Measurements from ENCODE around the gene LMOD1. TPM values are rescaled to one million over a fixed set of nuclear protein-coding genes. Genes with fewer than 3 reads are reported as not detected.

The LMOD1 gene
- polyA plus RNA-seq, 1 experiment = 112 TPM

GRCh38 chr1:201918343-201918742 is 28.0 kb downstream of the LMOD1 start:
- DNase-seq (ENCODE audit: low read depth) = no peak
- no peaks in the 10 kb centered on the region for H3K36me3 ChIP-seq (ENCODE audit: control insufficient read depth, insufficient read depth, low read length)
- no peak for TF ChIP-seq CTCF (IDR thresholded peaks at IDR 0.05; ENCODE audit: insufficient read depth, low read depth, low read length)
- H3K4me3 ChIP-seq (ENCODE audit: low read depth, low read length) = no peak overlapping the region
- POLR2A ChIA-PET = no interaction called here
- no peaks in the 10 kb centered on the region for H3K27me3 ChIP-seq (ENCODE audit: control insufficient read depth, insufficient read depth, low read length)
- CTCF ChIA-PET = interaction anchor here (0.9 to 1.4 kb wide), 3 partner anchors 14 to 32 kb away, joined by 3 to 5 read pairs (median 5); no protein-coding TSS in a partner anchor

- ChIA-PET CTCF (interaction anchor here (0.9 to 2.1 kb wide), 5 partner anchors 13 to 55 kb away, joined by 3 to 11 read pairs (median 5); no protein-coding TSS in a partner anchor), POLR2A (interaction anchor here (0.6 to 1.2 kb wide), 3 partner anchors 13 to 49 kb away, joined by 3 read pairs; no protein-coding TSS in a partner anchor)
- no peaks in the 10 kb centered on the region for H3K36me3 ChIP-seq (ENCODE audit: control insufficient read depth, insufficient read depth, low read length)
- no peak overlapping the region for H3K4me3 ChIP-seq (ENCODE audit: low read depth, low read length)
- DNase-seq (ENCODE audit: low read depth) = peak; percentile 54
- H3K27me3 ChIP-seq (ENCODE audit: control insufficient read depth, insufficient read depth, low read length) = no peaks in the 10 kb centered on the region
- TF ChIP-seq CTCF (IDR thresholded peaks at IDR 0.05; ENCODE audit: insufficient read depth, low read depth, low read length) = no peak
Observed at GRCh38 chr1:201917362-201918033, 28.9 kb downstream of the LMOD1 start.

- peaks cover 2% of the 10 kb centered on the region; the same call in 1 of the 2 replicates for H3K36me3 ChIP-seq (ENCODE audit: control insufficient read depth, insufficient read depth, low read length)
- TF ChIP-seq CTCF (IDR thresholded peaks at IDR 0.05; ENCODE audit: insufficient read depth, low read depth, low read length) = no peak
- no peaks in the 10 kb centered on the region for H3K27me3 ChIP-seq (ENCODE audit: control insufficient read depth, insufficient read depth, low read length)
- H3K4me3 ChIP-seq (ENCODE audit: low read depth, low read length) = no peak overlapping the region
- POLR2A ChIA-PET = interaction anchor here (1.2 kb wide), 1 partner anchor 12 kb away, joined by 3 read pairs; no protein-coding TSS in a partner anchor
- DNase-seq (ENCODE audit: low read depth) = no peak
- CTCF ChIA-PET = interaction anchor here (0.7 to 2.1 kb wide), 6 partner anchors 11 to 55 kb away, joined by 3 to 11 read pairs (median 4); no protein-coding TSS in a partner anchor
Observed at GRCh38 chr1:201916649-201917249, 29.6 kb downstream of the LMOD1 start.

GRCh38 chr1:201914456-201915235 is 31.7 kb downstream of the LMOD1 start:
- Histone ChIP-seq H3K36me3 (ENCODE audit: control insufficient read depth, insufficient read depth, low read length) (peaks cover 3% of the 10 kb centered on the region; the same call in 1 of the 2 replicates), H3K4me3 (ENCODE audit: low read depth, low read length) (no peak overlapping the region), H3K27me3 (ENCODE audit: control insufficient read depth, insufficient read depth, low read length) (no peaks in the 10 kb centered on the region)
- no peak for TF ChIP-seq CTCF (IDR thresholded peaks at IDR 0.05; ENCODE audit: insufficient read depth, low read depth, low read length)
- ChIA-PET POLR2A (no interaction called here), CTCF (interaction anchor here (1.4 to 2.8 kb wide), 2 partner anchors 15 to 19 kb away, joined by 3 to 11 read pairs; no protein-coding TSS in a partner anchor)
- DNase-seq (ENCODE audit: low read depth) = no peak
